ENCODE data around the gene GSG1. TPM values are rescaled to one million over a fixed set of nuclear protein-coding genes. Genes with fewer than 3 reads are reported as not detected.
A peak's percentile ranks its signal among the peaks of the same experiment; 100 is the strongest.
"Not testable (repeated sequence)": the region's sequence is repeated elsewhere in the genome, so short reads cannot be mapped to it uniquely, and the experiment has no call there.

The GSG1 gene
- total RNA-seq, 1 donor from 2014 or later = not detected

GRCh38 chr12:13041224-13041623 lies 62.2 kb downstream of the GSG1 start:
- DNase-seq (ENCODE audit: missing footprints) (peak; percentile 17), ATAC-seq (no peak)
- intact Hi-C loops (cut with DNase I) = no loop called here

- intact Hi-C loops (cut with DNase I) = no loop called here
- DNase-seq (ENCODE audit: missing footprints) (no peak), ATAC-seq (no peak)
Measured at GRCh38 chr12:13039328-13039956, 64.0 kb downstream of the GSG1 start.

- intact Hi-C loops (cut with DNase I) = no loop called here
- no peak for ATAC-seq
- no peak for DNase-seq (ENCODE audit: missing footprints)
Measured at GRCh38 chr12:13038491-13039161, 64.8 kb downstream of the GSG1 start.

GRCh38 chr12:13036881-13037280 lies 66.6 kb downstream of the GSG1 start:
- ATAC-seq (no peak), DNase-seq (ENCODE audit: missing footprints) (no peak)
- intact Hi-C loops (cut with DNase I) = no loop called here

- DNase-seq (ENCODE audit: missing footprints); ATAC-seq; intact Hi-C loops (cut with DNase I): not testable (repeated sequence)
Measured at GRCh38 chr12:13035335-13035734, 68.1 kb downstream of the GSG1 start.

Other genes starting within 250 kb of the GSG1 start
- gene GPRC5A, start 212.1 kb downstream of the GSG1 start, total RNA-seq = 1.7 TPM
- gene GPRC5D, start 151.5 kb downstream of the GSG1 start, total RNA-seq = not detected
- 63.5 TPM for gene HEBP1, start 103.4 kb downstream of the GSG1 start, total RNA-seq
- gene FAM234B, start 59.3 kb downstream of the GSG1 start, total RNA-seq = 2.4 TPM
- 129 TPM for gene EMP1, start 93.1 kb upstream of the GSG1 start, total RNA-seq